Hepatocyte (in vitro differentiated cells): ENCODE measurements around the gene TMEM47. TPM values are rescaled to one million over a fixed set of nuclear protein-coding genes. Genes with fewer than 3 reads are reported as not detected.
A peak's percentile ranks its signal among the peaks of the same experiment; 100 is the strongest.

ENCODE experiments used
- DNase-seq: peaks from one replicate; pipeline ENCODE4 v3.0.0-alpha.2; 2016; ENCODE audit warnings: low spot score
- H2AFZ ChIP-seq: fragments of 200-600 bp; sonication (generic); 2 replicates; pipeline ENCODE4 v1.6.0; 2016; ENCODE audit warnings: antibody characterized with exemption, mild to moderate bottlenecking
- H3K27ac ChIP-seq: fragments of 200-600 bp; sonication (generic); 2 replicates; pipeline ENCODE4 v1.5.1; 2016; ENCODE audit warnings: mild to moderate bottlenecking
- H3K27me3 ChIP-seq: fragments of 200-600 bp; sonication (generic); 2 replicates; pipeline ENCODE4 v1.6.1; 2016
- H3K36me3 ChIP-seq: fragments of 200-600 bp; sonication (generic); replicated peaks from 2 replicates; pipeline ENCODE4 v1.5.1; 2016; ENCODE audit warnings: low read depth; ENCODE audit not compliant: insufficient read depth
- H3K4me1 ChIP-seq: fragments of 200-600 bp; sonication (generic); 2 replicates; pipeline ENCODE4 v1.5.1; 2016; ENCODE audit warnings: mild to moderate bottlenecking, moderate library complexity; ENCODE audit not compliant: insufficient read depth
- H3K4me2 ChIP-seq: fragments of 200-600 bp; sonication (generic); 2 replicates; pipeline ENCODE4 v1.6.0; 2016
- H3K4me3 ChIP-seq: fragments of 200-600 bp; sonication (generic); 2 replicates; pipeline ENCODE4 v1.5.1; 2016; ENCODE audit warnings: mild to moderate bottlenecking
- H3K79me2 ChIP-seq: fragments of 200-600 bp; sonication (generic); 2 replicates; pipeline ENCODE4 v1.6.0; 2017; ENCODE audit warnings: mild to moderate bottlenecking
- H3K9me2 ChIP-seq: fragments of 200-600 bp; sonication (generic); replicated peaks from 2 replicates; pipeline ENCODE4 v1.6.0; 2017; ENCODE audit warnings: mild to moderate bottlenecking; ENCODE audit not compliant: insufficient read depth
- H3K9me3 ChIP-seq: fragments of 200-600 bp; sonication (generic); 2 replicates; pipeline ENCODE4 v1.5.1; 2016; ENCODE audit warnings: low read depth, mild to moderate bottlenecking
- H4K20me1 ChIP-seq: fragments of 200-600 bp; sonication (generic); 2 replicates; pipeline ENCODE4 v1.6.0; 2016; ENCODE audit warnings: mild to moderate bottlenecking; ENCODE audit not compliant: insufficient read depth, poor library complexity, severe bottlenecking
- EZH2phosphoT487 ChIP-seq: fragments of 200-600 bp; sonication (generic); IDR thresholded peaks from one replicate; pipeline ENCODE4 v1.6.1; 2018; ENCODE audit warnings: antibody characterized with exemption, mild to moderate bottlenecking, low read depth, moderate library complexity; ENCODE audit not compliant: unreplicated experiment, severe bottlenecking
- WGBS: methylation state at CpG from one replicate; pipeline ENCODE4 v1.1.6; 2016; ENCODE audit warnings: low lambda C conversion rate; ENCODE audit errors: missing lambda C conversion rate; 5-methylcytosine and 5-hydroxymethylcytosine counted together
- polyA plus RNA-seq: library from polyadenylated mRNA; unstranded; fragments of >200 nt; fragmentation: Nextera tagmentation; extraction: Ambion mirVana; gene quantifications from 2 replicates; pipeline ENCODE4 v1.2.1, GENCODE V29; 2016
- total RNA-seq: library from RNA; depleted of rRNA; stranded (reverse); fragments of >200 nt; gene quantifications from 2 replicates; pipeline ENCODE4 v1.2.3, GENCODE V29; 2014
- TF ChIP-seq, protein P1 (sequence below): fragments of 200-600 bp; sonication (generic); IDR thresholded peaks from 2 replicates; pipeline ENCODE4 v1.5.1; 2016; ENCODE audit warnings: antibody characterized with exemption, mild to moderate bottlenecking; ENCODE audit not compliant: poor library complexity

Gene TMEM47
- total and polyA plus RNA-seq, 2 experiments from 2014 or later, result 20.8 to 31.2 TPM

DNA sequence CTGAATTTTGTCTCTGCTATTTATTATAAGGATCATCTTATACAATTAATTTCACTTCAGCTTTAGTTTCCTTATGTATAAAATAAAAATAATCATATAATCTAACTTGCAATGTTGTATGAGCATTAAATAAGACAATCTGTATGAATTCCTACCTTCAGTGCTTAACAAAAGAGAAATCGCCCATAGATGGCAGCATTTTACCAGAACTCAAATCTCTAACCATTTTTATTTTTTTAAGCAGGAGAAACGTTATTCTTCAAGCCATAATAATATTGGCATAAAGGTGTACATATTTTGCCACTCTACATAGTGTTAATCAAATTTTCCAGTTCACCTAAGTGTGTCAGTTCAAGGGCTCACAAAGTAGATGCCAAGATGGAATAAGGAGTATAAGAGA is 78.8 kb downstream of the TMEM47 start:
- no peak overlapping the region for H3K4me2 ChIP-seq
- H3K9me2 ChIP-seq, result no peaks in the 10 kb centered on the region
- 4% methylated on average over 2 of the region's 2 CpGs for WGBS
- no peak for TF ChIP-seq EZH2phosphoT487
- TF ChIP-seq, protein P1, sequence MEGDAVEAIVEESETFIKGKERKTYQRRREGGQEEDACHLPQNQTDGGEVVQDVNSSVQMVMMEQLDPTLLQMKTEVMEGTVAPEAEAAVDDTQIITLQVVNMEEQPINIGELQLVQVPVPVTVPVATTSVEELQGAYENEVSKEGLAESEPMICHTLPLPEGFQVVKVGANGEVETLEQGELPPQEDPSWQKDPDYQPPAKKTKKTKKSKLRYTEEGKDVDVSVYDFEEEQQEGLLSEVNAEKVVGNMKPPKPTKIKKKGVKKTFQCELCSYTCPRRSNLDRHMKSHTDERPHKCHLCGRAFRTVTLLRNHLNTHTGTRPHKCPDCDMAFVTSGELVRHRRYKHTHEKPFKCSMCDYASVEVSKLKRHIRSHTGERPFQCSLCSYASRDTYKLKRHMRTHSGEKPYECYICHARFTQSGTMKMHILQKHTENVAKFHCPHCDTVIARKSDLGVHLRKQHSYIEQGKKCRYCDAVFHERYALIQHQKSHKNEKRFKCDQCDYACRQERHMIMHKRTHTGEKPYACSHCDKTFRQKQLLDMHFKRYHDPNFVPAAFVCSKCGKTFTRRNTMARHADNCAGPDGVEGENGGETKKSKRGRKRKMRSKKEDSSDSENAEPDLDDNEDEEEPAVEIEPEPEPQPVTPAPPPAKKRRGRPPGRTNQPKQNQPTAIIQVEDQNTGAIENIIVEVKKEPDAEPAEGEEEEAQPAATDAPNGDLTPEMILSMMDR, result peak; percentile 76
- H3K27me3 ChIP-seq, result no peaks in the 10 kb centered on the region
- H3K9me3 ChIP-seq, result no peaks in the 10 kb centered on the region
- no peaks in the 10 kb centered on the region for H3K36me3 ChIP-seq
- DNase-seq, result peak; percentile 64
- H4K20me1 ChIP-seq, result no peaks in the 10 kb centered on the region
- H3K27ac ChIP-seq, result no peak overlapping the region
- H2AFZ ChIP-seq, result no peak overlapping the region
- no peak overlapping the region for H3K4me3 ChIP-seq
- H3K4me1 ChIP-seq, result no peaks in the 10 kb centered on the region
- no peaks in the 10 kb centered on the region for H3K79me2 ChIP-seq
